Osteoblast (primary cell): Measurements from ENCODE around the gene ADGRG7. TPM values are rescaled to one million over a fixed set of nuclear protein-coding genes. Genes with fewer than 3 reads are reported as not detected.

Source experiments
- DNase-seq: peaks from one replicate; pipeline ENCODE4 v3.0.0; 2011; ENCODE audit warnings: low spot score, mixed read lengths; ENCODE audit not compliant: insufficient read length; ENCODE audit errors: missing footprints
- H2AFZ ChIP-seq: 2 replicates; pipeline ENCODE4 v1.6.0; 2011; ENCODE audit warnings: mild to moderate bottlenecking, low read length
- H3K27ac ChIP-seq: 2 replicates; pipeline ENCODE4 v1.5.1; 2011; ENCODE audit warnings: mild to moderate bottlenecking, low read depth, low read length, moderate library complexity
- H3K27me3 ChIP-seq: 2 replicates; pipeline ENCODE4 v1.6.0; 2012; ENCODE audit warnings: mild to moderate bottlenecking, control low read depth, inconsistent platforms, low read length, moderate library complexity; ENCODE audit not compliant: insufficient read depth
- H3K36me3 ChIP-seq: 2 replicates; pipeline ENCODE4 v1.5.1; 2011; ENCODE audit warnings: mild to moderate bottlenecking, low read length, control low read depth, moderate library complexity; ENCODE audit not compliant: insufficient read depth
- H3K4me1 ChIP-seq: 2 replicates; pipeline ENCODE4 v1.5.1; 2011; ENCODE audit warnings: mild to moderate bottlenecking, low read length, control low read depth, moderate library complexity; ENCODE audit not compliant: insufficient read depth
- H3K4me2 ChIP-seq: 2 replicates; pipeline ENCODE4 v1.6.0; 2011; ENCODE audit warnings: mild to moderate bottlenecking, low read length; ENCODE audit not compliant: insufficient read depth
- H3K4me3 ChIP-seq: fragments of 200-600 bp; sonication (generic); 3 replicates; pipeline ENCODE4 v1.5.1; 2012; ENCODE audit warnings: mild to moderate bottlenecking, low read length, inconsistent platforms; ENCODE audit not compliant: insufficient read depth
- H3K79me2 ChIP-seq: 2 replicates; pipeline ENCODE4 v1.6.0; 2012; ENCODE audit warnings: mild to moderate bottlenecking, low read length, control low read depth, inconsistent platforms; ENCODE audit not compliant: insufficient read depth
- H3K9me3 ChIP-seq: 2 replicates; pipeline ENCODE4 v1.5.1; 2011; ENCODE audit warnings: low read depth, low read length, control low read depth
- H4K20me1 ChIP-seq: 2 replicates; pipeline ENCODE4 v1.6.0; 2012; ENCODE audit warnings: mild to moderate bottlenecking, low read length, control low read depth; ENCODE audit not compliant: insufficient read depth
- total RNA-seq: library from RNA; depleted of rRNA; stranded (reverse); fragments of >200 nt; gene quantifications from 2 replicates; pipeline ENCODE4 v1.2.3, GENCODE V29; 2012
- TF ChIP-seq, protein P1 (sequence below): IDR thresholded peaks from 2 replicates; pipeline ENCODE4 v1.5.1; 2011; ENCODE audit warnings: mild to moderate bottlenecking, low read depth, low read length, moderate library complexity; ENCODE audit errors: extremely low read depth

The ADGRG7 gene
- total RNA-seq, 1 donor: not detected

DNA sequence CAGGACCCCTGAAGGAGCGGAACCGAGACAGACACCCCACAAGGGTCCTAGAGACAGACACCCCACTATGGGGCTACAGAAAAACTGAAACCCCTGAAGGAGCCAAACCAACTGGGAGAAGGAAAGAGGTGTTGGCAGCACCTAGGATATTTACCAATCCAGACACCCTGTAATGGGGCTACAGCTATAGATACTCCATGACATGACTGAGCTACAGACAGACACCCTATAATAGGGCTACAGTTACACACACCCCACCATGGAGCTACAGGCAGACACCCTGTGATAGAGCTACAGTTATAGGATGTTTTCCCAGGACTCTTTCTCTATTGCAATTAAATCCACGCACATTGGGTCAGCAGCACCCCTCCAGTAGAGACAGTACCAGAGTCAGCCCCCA lies 22.6 kb upstream of the ADGRG7 start:
- H3K79me2 ChIP-seq: no peaks in the 10 kb centered on the region
- H3K4me3 ChIP-seq: no peak overlapping the region
- no peak overlapping the region for H2AFZ ChIP-seq
- no peaks in the 10 kb centered on the region for H4K20me1 ChIP-seq
- no peaks in the 10 kb centered on the region for H3K36me3 ChIP-seq
- no peak overlapping the region for H3K27ac ChIP-seq
- no peak for DNase-seq
- H3K4me1 ChIP-seq: peaks cover 11% of the 10 kb centered on the region
- H3K27me3 ChIP-seq: no peaks in the 10 kb centered on the region
- TF ChIP-seq, protein P1, sequence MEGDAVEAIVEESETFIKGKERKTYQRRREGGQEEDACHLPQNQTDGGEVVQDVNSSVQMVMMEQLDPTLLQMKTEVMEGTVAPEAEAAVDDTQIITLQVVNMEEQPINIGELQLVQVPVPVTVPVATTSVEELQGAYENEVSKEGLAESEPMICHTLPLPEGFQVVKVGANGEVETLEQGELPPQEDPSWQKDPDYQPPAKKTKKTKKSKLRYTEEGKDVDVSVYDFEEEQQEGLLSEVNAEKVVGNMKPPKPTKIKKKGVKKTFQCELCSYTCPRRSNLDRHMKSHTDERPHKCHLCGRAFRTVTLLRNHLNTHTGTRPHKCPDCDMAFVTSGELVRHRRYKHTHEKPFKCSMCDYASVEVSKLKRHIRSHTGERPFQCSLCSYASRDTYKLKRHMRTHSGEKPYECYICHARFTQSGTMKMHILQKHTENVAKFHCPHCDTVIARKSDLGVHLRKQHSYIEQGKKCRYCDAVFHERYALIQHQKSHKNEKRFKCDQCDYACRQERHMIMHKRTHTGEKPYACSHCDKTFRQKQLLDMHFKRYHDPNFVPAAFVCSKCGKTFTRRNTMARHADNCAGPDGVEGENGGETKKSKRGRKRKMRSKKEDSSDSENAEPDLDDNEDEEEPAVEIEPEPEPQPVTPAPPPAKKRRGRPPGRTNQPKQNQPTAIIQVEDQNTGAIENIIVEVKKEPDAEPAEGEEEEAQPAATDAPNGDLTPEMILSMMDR: no peak
- no peaks in the 10 kb centered on the region for H3K9me3 ChIP-seq
- no peak overlapping the region for H3K4me2 ChIP-seq

DNA sequence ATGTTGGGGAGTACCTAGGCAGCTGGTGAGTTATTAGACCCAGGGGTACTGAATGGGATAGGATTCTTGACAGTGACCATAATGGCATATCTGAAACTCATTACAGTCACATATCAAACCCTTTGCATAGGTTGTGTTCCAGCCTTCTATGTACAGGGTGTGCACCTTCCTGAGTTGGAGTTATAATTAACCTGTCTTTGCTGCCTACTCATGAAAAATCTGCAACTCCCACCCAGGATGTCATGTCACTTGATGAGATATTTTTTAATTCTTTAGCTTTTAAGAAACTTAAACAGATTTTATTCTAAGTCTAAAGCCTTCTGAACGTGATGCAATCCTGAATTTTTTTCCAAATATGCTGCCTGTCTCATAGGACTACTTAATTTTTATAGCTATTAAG lies 21.1 kb upstream of the ADGRG7 start:
- H3K4me3 ChIP-seq: no peak overlapping the region
- no peak for DNase-seq
- TF ChIP-seq, protein P1: no peak

DNA sequence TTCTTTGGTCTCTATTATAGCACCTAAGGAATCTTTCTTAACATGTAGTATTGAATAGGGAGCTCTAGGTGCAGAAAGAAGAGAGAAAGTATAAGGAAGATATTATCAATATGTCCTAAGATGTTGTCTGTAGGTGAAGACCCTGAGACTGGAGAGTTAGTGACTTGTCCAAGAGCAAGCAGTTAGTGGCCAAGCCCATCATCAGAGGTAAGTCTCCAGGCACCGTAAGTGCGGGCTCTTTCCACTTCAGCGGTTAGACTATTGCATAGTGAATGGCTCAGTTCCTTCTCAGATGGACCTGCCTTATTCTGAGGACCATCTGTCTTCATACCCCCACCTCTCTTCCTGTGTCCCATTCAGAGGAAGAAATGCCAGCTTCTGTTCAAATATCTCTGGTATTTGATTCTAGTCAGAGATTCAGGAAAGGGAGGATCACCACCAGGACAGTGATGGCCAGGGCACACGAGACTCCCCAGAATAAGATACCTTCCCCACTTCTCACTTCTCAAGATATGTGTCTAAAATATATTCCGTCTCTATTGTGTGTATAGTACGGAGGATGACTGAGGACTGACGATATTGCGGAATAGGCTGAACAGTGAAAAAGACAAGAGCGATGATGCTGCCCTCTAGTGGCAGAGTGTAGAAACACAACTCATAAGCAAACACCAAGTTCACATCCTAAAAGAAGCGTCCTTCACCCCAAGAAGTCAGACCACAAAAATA lies 19.1 kb upstream of the ADGRG7 start:
- no peaks in the 10 kb centered on the region for H3K27me3 ChIP-seq
- no peaks in the 10 kb centered on the region for H3K36me3 ChIP-seq
- no peaks in the 10 kb centered on the region for H4K20me1 ChIP-seq
- TF ChIP-seq, protein P1: peak; percentile 88
- H2AFZ ChIP-seq: peak overlapping the region; percentile 83
- peaks cover 4% of the 10 kb centered on the region for H3K4me1 ChIP-seq
- H3K27ac ChIP-seq: no peak overlapping the region
- no peaks in the 10 kb centered on the region for H3K79me2 ChIP-seq
- H3K4me2 ChIP-seq: peak overlapping the region; percentile 85
- H3K9me3 ChIP-seq: no peaks in the 10 kb centered on the region
- peak overlapping the region; percentile 54 for H3K4me3 ChIP-seq
- DNase-seq: peak; percentile 85

More for the DNA sequence above, 21.1 kb upstream of the ADGRG7 start:
- Histone ChIP-seq H3K36me3 (no peaks in the 10 kb centered on the region), H4K20me1 (no peaks in the 10 kb centered on the region), H3K27ac (no peak overlapping the region), H3K79me2 (no peaks in the 10 kb centered on the region), H3K27me3 (no peaks in the 10 kb centered on the region), H3K4me2 (no peak overlapping the region), H3K9me3 (no peaks in the 10 kb centered on the region), H3K4me1 (peaks cover 4% of the 10 kb centered on the region), H2AFZ (no peak overlapping the region)

DNA sequence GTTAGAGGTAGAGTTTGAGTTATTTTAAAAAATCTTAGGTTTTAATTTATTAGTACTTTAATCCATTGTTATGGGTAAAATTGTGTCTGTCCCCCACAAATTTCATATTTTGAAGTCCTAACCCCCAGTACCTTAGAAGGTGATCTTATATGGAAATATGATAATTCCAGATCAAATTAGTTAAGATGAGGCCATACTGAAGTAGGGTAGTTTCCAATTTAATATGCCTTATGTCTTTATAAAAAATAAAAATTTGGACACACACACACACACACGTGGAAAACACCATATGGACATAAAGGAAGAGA lies 18.6 kb upstream of the ADGRG7 start:
- Histone ChIP-seq H4K20me1 (no peaks in the 10 kb centered on the region), H3K4me3 (no peak overlapping the region), H3K4me2 (no peak overlapping the region), H2AFZ (no peak overlapping the region), H3K4me1 (peaks cover 4% of the 10 kb centered on the region), H3K79me2 (no peaks in the 10 kb centered on the region), H3K9me3 (no peaks in the 10 kb centered on the region), H3K27me3 (no peaks in the 10 kb centered on the region), H3K27ac (no peak overlapping the region), H3K36me3 (no peaks in the 10 kb centered on the region)
- no peak for DNase-seq
- TF ChIP-seq, protein P1: no peak
